CD4-positive, CD25-positive, alpha-beta regulatory T cell (primary cell): Measurements from ENCODE around the gene CACNG7. TPM values are rescaled to one million over a fixed set of nuclear protein-coding genes. Genes with fewer than 3 reads are reported as not detected.

Experiments
- ATAC-seq, 2 donors: fragments of 150-1000 bp; cut with Tn5 transposase; one replicate each; pipeline ENCODE4 v1.10.0; 2021; ENCODE audit warnings: low read depth in 2 of 2, moderate number of reproducible peaks in 2 of 2, moderate library complexity in 1 of 2
- DNase-seq, 3 donors: peaks; one replicate each; pipeline versions ENCODE4 v3.0.0 to v3.0.0-alpha.2; 2012 to 2022; ENCODE audit warnings: mixed read lengths in 1 of 3
- H3K27ac ChIP-seq: one replicate; pipeline ENCODE4 v1.7.0; 2013; ENCODE audit warnings: mild to moderate bottlenecking, low read length; ENCODE audit not compliant: insufficient read depth, poor library complexity, severe bottlenecking
- H3K27me3 ChIP-seq: one replicate; pipeline ENCODE4 v1.7.0; 2013; ENCODE audit warnings: low read length; ENCODE audit not compliant: control insufficient read depth, insufficient read depth
- H3K36me3 ChIP-seq: one replicate; pipeline ENCODE4 v1.7.0; 2013; ENCODE audit warnings: mild to moderate bottlenecking, low read length, moderate library complexity; ENCODE audit not compliant: control insufficient read depth, insufficient read depth
- H3K4me1 ChIP-seq: 2 replicates; pipeline ENCODE4 v1.7.0; 2013; ENCODE audit warnings: mild to moderate bottlenecking, low read length; ENCODE audit not compliant: insufficient read depth, control insufficient read depth, poor library complexity, severe bottlenecking
- H3K4me3 ChIP-seq: one replicate; pipeline ENCODE4 v1.7.0; 2013; ENCODE audit warnings: low read depth, mild to moderate bottlenecking, low read length, moderate library complexity
- H3K9me3 ChIP-seq, 2 experiments: 1 replicate in 1 of 2; 2 replicates in 1 of 2; pipeline ENCODE4 v1.7.0; 2013; ENCODE audit warnings: low read length in 2 of 2, mild to moderate bottlenecking in 1 of 2, moderate library complexity in 1 of 2; ENCODE audit not compliant: control insufficient read depth in 2 of 2
- H3K27ac Mint-ChIP-seq, 3 donors: one replicate each; pipeline ENCODE4 v1.8.0; 2020 to 2022; ENCODE audit warnings: mild to moderate bottlenecking in 3 of 3, mixed read lengths in 3 of 3, moderate library complexity in 2 of 3
- H3K27me3 Mint-ChIP-seq: one replicate; pipeline ENCODE4 v1.8.0; 2022; ENCODE audit warnings: mild to moderate bottlenecking, mixed read lengths
- H3K36me3 Mint-ChIP-seq: one replicate; pipeline ENCODE4 v1.8.0; 2020; ENCODE audit warnings: mixed read lengths
- H3K4me1 Mint-ChIP-seq, 4 donors: one replicate each; pipeline ENCODE4 v1.8.0; 2020 to 2022; ENCODE audit warnings: mixed read lengths in 4 of 4, mild to moderate bottlenecking in 1 of 4
- H3K4me3 Mint-ChIP-seq, 4 donors: one replicate each; pipeline ENCODE4 v1.8.0; 2020 to 2022; ENCODE audit warnings: mild to moderate bottlenecking in 4 of 4, mixed read lengths in 4 of 4, moderate library complexity in 3 of 4
- H3K9me3 Mint-ChIP-seq, 7 donors: one replicate each; pipeline ENCODE4 v1.8.0; 2020 to 2022; ENCODE audit warnings: mixed read lengths in 7 of 7, mild to moderate bottlenecking in 3 of 7, moderate library complexity in 2 of 7
- polyA plus RNA-seq, 4 donors: library from polyadenylated mRNA; unstranded; fragments of 300-500 nt; fragmentation: Illumina TruSeq; gene quantifications; one replicate each; pipeline ENCODE4 v1.2.3, GENCODE V29; 2021
- total RNA-seq: library from RNA; stranded (reverse); gene quantifications from one replicate; pipeline ENCODE4 v1.2.3, GENCODE V29; 2022

CACNG7 gene
- total and polyA plus RNA-seq, 5 donors from 2014 or later = not detected

DNA sequence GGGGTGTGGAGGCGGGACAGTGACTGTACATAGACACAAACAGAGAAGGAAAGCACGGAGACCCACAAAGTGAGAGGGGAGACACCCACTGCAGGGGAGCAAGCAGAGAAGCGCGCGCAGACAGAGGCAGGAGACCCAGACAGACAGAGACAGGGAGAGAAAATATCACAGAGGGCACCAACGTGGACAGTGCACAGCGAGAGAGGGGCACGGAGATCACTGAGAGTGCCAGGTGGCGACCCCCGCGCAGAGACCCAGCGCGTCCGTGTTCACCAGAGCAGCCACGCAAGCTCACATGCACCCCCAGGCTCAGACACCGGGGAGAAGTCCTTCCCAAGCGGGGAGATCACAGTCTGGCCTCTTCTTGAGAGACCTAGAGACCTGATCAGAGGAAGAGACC, 1.4 kb upstream of the CACNG7 start:
- Mint-ChIP-seq H3K4me1 (peaks cover 5 to 37% (median 16%) of the 10 kb centered on the region in 4 donors), H3K27me3 (peaks cover 81% of the 10 kb centered on the region), H3K27ac (no peak overlapping the region), H3K4me3 (peak overlapping the region in 3 of 4 donors; percentile 10 to 14 (median 10)), H3K9me3 (peaks cover 0 to 4% (median 2%) of the 10 kb centered on the region in 7 donors), H3K36me3 (peaks cover 5% of the 10 kb centered on the region)
- Histone ChIP-seq H3K27ac (no peak overlapping the region), H3K36me3 (no peaks in the 10 kb centered on the region), H3K27me3 (peaks cover 10% of the 10 kb centered on the region), H3K9me3 (no peaks in the 10 kb centered on the region), H3K4me3 (no peak overlapping the region), H3K4me1 (peaks cover 17% of the 10 kb centered on the region)
- DNase-seq (no peak), ATAC-seq (no peak)

DNA sequence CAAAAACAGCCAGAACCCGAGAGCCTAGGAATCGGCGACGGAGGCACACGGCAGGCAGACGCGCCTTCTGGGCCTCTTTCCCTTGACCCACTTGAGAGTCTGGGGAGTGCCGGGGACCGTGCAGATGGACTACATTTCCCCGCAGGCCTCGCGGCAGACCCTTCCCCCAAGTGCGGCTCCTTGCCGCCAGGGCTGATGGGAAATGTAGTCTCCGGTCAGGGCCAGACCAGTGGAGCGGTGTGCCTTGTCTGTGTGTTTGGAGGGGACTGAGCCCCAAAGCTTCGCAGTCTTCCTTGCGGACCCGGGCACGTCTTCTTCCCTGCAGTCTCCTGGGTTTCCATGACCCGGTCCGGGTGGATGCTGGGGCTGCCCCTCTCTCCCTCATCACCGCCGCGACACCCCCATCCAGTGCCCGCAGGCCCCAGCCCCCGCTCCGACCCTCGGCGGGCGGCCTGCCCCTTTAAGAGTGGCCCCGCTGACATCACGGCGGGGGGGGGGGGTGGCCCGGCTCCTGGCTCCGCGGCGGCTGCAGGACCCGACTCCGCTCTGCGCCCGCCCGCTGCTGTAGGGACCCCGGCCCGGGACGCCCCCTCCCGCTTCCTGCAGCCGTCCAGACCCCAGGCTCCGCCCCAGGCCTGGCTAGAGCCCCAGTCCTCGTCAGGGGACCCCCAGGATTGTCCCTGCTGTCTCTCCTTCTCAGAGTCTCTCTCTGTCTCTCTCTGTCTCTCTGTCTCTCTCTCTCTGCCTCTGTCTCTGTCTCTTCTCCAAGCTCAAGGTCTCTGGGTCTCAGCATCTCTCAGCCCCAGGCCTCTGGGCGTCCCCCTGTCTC, 758 bp upstream of the CACNG7 start:
- H3K36me3 Mint-ChIP-seq = peaks cover 5% of the 10 kb centered on the region
- peaks cover 0 to 4% (median 0%) of the 10 kb centered on the region in 7 donors for H3K9me3 Mint-ChIP-seq
- H3K4me3 Mint-ChIP-seq = peak overlapping the region in 2 of 4 donors; percentile 52 to 69
- no peaks in the 10 kb centered on the region for H3K36me3 ChIP-seq
- H3K4me3 ChIP-seq = no peak overlapping the region
- H3K27me3 Mint-ChIP-seq = peaks cover 79% of the 10 kb centered on the region
- no peak overlapping the region for H3K27ac ChIP-seq
- DNase-seq (peak in 2 of 3 donors; percentile 18 to 43), ATAC-seq (peak; percentile 32 to 41)
- H3K4me1 ChIP-seq = peaks cover 17% of the 10 kb centered on the region
- H3K9me3 ChIP-seq = no peaks in the 10 kb centered on the region
- peaks cover 5 to 37% (median 14%) of the 10 kb centered on the region in 4 donors for H3K4me1 Mint-ChIP-seq
- H3K27me3 ChIP-seq = peaks cover 10% of the 10 kb centered on the region
- H3K27ac Mint-ChIP-seq = no peak overlapping the region

DNA sequence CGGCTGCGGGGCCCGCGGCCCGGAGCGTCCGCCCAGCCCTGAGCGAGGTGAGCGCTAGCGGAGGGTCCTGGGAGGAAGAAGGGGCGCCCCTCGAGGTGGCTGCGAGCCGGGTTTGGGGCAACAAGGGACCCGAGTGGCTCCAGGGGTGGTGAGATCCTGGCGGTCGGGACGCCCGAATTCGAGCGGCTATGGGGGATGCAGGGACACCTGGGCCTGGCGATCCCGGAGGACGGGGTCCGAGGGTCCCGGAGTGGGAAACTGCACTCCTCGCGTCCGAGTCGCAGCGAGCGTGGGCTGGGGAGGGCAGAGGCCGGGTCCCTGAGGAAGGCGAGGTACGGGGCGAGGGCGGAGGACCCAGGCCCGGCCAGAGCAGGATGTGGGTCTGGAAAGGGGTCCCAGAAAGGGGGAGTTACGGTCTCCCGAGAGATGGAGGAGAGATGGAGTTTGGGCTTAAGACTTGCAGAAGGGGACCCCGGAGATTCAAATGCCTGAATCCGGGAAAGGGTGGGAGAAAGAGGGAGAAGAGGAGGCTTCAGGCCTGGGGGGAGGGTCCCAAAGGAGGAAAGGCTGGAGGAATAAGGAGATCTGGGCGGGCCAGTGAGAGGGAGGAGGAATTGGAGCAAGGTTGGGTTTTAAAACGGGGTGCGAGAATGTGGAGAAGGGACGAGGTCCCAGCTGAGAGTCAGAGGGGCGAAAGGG, 542 bp downstream of the CACNG7 start:
- peaks cover 69% of the 10 kb centered on the region for H3K27me3 Mint-ChIP-seq
- Histone ChIP-seq H3K27ac (no peak overlapping the region), H3K9me3 (no peaks in the 10 kb centered on the region), H3K4me1 (peaks cover 17% of the 10 kb centered on the region), H3K36me3 (no peaks in the 10 kb centered on the region), H3K27me3 (peaks cover 10% of the 10 kb centered on the region), H3K4me3 (no peak overlapping the region)
- peaks cover 5% of the 10 kb centered on the region for H3K36me3 Mint-ChIP-seq
- H3K4me3 Mint-ChIP-seq = peak overlapping the region in 1 of 4 donors; percentile 79
- H3K9me3 Mint-ChIP-seq = peaks cover 0 to 4% (median 0%) of the 10 kb centered on the region in 7 donors
- no peak overlapping the region for H3K27ac Mint-ChIP-seq
- DNase-seq (no peak), ATAC-seq (no peak)
- peaks cover 5 to 37% (median 14%) of the 10 kb centered on the region in 4 donors for H3K4me1 Mint-ChIP-seq

DNA sequence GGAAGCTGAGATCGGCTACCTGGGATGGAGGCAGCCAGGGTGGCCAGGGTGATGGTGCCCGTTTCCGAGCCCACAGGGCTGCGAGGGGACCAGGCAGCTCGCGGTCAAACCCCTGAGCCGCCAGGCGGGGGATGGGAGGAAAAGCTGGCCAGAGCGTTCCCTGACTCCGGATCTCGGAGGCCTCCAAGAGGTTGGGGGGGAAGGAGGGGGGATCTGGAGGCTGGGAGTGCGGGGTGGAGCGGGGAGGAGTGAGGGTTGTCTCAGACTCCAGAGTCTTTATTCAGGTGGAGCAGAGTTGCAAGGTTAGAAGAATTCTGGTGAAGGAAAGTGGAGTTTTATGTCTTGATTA, 1.1 kb downstream of the CACNG7 start:
- Histone ChIP-seq H3K36me3 (no peaks in the 10 kb centered on the region), H3K4me3 (no peak overlapping the region), H3K9me3 (no peaks in the 10 kb centered on the region), H3K4me1 (peaks cover 17% of the 10 kb centered on the region), H3K27me3 (peaks cover 9% of the 10 kb centered on the region), H3K27ac (no peak overlapping the region)
- DNase-seq (no peak), ATAC-seq (no peak)
- peaks cover 0 to 4% (median 0%) of the 10 kb centered on the region in 7 donors for H3K9me3 Mint-ChIP-seq
- H3K4me1 Mint-ChIP-seq = peaks cover 5 to 37% (median 14%) of the 10 kb centered on the region in 4 donors
- no peak overlapping the region for H3K4me3 Mint-ChIP-seq
- H3K27ac Mint-ChIP-seq = no peak overlapping the region
- H3K27me3 Mint-ChIP-seq = peaks cover 68% of the 10 kb centered on the region
- H3K36me3 Mint-ChIP-seq = peaks cover 5% of the 10 kb centered on the region

DNA sequence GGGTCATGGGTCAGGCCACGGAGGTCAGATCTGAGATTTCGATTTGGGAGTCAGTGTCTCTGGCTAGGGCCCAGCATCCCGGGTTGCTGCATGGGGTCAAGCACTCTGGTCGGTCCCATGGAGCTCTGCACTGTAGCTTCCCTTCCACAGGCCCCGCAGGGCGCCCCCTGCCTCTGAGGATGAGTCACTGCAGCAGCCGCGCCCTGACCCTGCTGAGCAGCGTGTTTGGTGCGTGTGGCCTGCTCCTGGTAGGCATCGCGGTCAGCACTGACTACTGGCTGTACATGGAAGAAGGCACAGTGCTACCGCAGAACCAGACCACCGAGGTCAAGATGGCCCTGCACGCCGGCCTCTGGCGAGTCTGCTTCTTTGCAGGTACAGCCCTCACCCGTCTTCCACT, 3.6 kb downstream of the CACNG7 start:
- Histone ChIP-seq H3K27me3 (peaks cover 6% of the 10 kb centered on the region), H3K4me1 (peaks cover 4% of the 10 kb centered on the region), H3K9me3 (no peaks in the 10 kb centered on the region), H3K36me3 (no peaks in the 10 kb centered on the region), H3K4me3 (no peak overlapping the region), H3K27ac (no peak overlapping the region)
- peaks cover 5% of the 10 kb centered on the region for H3K36me3 Mint-ChIP-seq
- H3K9me3 Mint-ChIP-seq = peaks cover 0 to 4% (median 0%) of the 10 kb centered on the region in 7 donors
- ATAC-seq (no peak), DNase-seq (no peak)
- H3K27me3 Mint-ChIP-seq = peaks cover 49% of the 10 kb centered on the region
- H3K4me3 Mint-ChIP-seq = no peak overlapping the region
- H3K4me1 Mint-ChIP-seq = peaks cover 5 to 25% (median 7%) of the 10 kb centered on the region in 4 donors
- no peak overlapping the region for H3K27ac Mint-ChIP-seq

DNA sequence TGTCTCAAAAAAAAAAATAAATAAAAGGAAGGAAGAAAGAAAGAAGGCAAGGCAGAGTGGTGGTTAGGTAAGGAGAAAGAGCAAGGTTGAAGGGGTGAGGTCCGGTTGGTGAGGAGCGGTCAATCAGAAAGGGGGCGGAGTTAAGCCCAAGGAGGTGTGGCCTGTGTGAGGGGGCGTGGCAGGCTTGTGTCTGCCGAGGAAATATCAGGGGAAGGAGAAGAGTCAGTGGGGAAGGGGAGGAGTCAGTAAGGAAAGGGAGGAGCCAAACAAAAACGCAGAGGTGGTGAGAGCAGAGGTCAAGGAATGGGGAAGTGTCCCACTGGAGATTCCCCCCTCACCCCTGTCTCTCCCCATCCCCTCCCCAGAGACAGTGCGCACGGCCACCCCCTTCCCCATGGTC, 5.9 kb downstream of the CACNG7 start:
- H3K36me3 ChIP-seq = no peaks in the 10 kb centered on the region
- H3K27ac ChIP-seq = no peak overlapping the region
- peaks cover 28% of the 10 kb centered on the region for H3K27me3 Mint-ChIP-seq
- no peaks in the 10 kb centered on the region for H3K27me3 ChIP-seq
- no peak overlapping the region for H3K27ac Mint-ChIP-seq
- DNase-seq (no peak), ATAC-seq (no peak)
- H3K36me3 Mint-ChIP-seq = peaks cover 5% of the 10 kb centered on the region
- H3K4me1 ChIP-seq = no peaks in the 10 kb centered on the region
- H3K4me3 ChIP-seq = no peak overlapping the region
- no peaks in the 10 kb centered on the region for H3K9me3 ChIP-seq
- H3K4me3 Mint-ChIP-seq = no peak overlapping the region
- peaks cover 0 to 8% (median 0%) of the 10 kb centered on the region in 4 donors for H3K4me1 Mint-ChIP-seq
- peaks cover 0 to 1% (median 0%) of the 10 kb centered on the region in 7 donors for H3K9me3 Mint-ChIP-seq

DNA sequence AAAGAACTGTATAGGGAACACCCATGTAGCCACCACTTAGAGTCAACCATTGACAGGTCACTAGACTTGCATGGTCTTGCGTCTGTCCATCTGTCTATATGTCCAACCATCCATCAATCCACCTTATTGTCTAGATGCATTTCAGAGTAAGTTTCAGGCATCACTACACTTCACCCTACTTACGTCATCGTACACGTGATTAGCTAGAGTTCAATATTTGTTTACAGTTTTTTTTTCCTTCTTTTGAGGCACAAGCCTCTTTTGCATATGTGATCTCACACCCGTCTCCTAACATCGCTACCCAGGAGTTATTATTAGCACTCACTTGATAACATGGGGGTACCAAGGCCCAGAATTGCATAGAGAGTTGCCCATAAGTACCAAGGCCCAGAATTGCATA, 6.9 kb downstream of the CACNG7 start:
- H3K4me1 Mint-ChIP-seq = no peaks in the 10 kb centered on the region
- H3K4me3 Mint-ChIP-seq = no peak overlapping the region
- DNase-seq (no peak), ATAC-seq (no peak)
- Histone ChIP-seq H3K27ac (no peak overlapping the region), H3K9me3 (no peaks in the 10 kb centered on the region), H3K36me3 (no peaks in the 10 kb centered on the region), H3K4me3 (no peak overlapping the region), H3K4me1 (no peaks in the 10 kb centered on the region), H3K27me3 (no peaks in the 10 kb centered on the region)
- H3K27ac Mint-ChIP-seq = no peak overlapping the region
- H3K9me3 Mint-ChIP-seq = peaks cover 0 to 1% (median 0%) of the 10 kb centered on the region in 7 donors
- H3K36me3 Mint-ChIP-seq = no peaks in the 10 kb centered on the region
- peaks cover 18% of the 10 kb centered on the region for H3K27me3 Mint-ChIP-seq
